Neuron (in vitro differentiated cells): ENCODE results near the gene C1orf105.

Source experiments
- H2AFZ ChIP-seq: one replicate; pipeline ENCODE4 v1.6.1; 2013; ENCODE audit warnings: low read depth, mild to moderate bottlenecking, inconsistent platforms, low read length, moderate library complexity
- H3K27me3 ChIP-seq: one replicate; pipeline ENCODE4 v1.6.1; 2013; ENCODE audit warnings: low read length; ENCODE audit not compliant: insufficient read depth
- H3K36me3 ChIP-seq: one replicate; pipeline ENCODE4 v1.6.1; 2013; ENCODE audit warnings: low read length; ENCODE audit not compliant: insufficient read depth
- H3K4me1 ChIP-seq: one replicate; pipeline ENCODE4 v1.6.1; 2013; ENCODE audit warnings: low read length; ENCODE audit not compliant: insufficient read depth
- H3K4me3 ChIP-seq: 2 replicates; pipeline ENCODE4 v1.5.1; 2013; ENCODE audit warnings: mild to moderate bottlenecking, low read length, moderate library complexity
- H3K9me3 ChIP-seq: one replicate; pipeline ENCODE4 v1.6.1; 2013; ENCODE audit warnings: low read length

Gene C1orf105

GRCh38 chr1:172399756-172400721 lies 20.4 kb upstream of the C1orf105 start:
- Histone ChIP-seq H3K27me3 (no peaks in the 10 kb centered on the region), H3K9me3 (no peaks in the 10 kb centered on the region), H3K4me1 (no peaks in the 10 kb centered on the region), H3K4me3 (no peak overlapping the region), H3K36me3 (no peaks in the 10 kb centered on the region), H2AFZ (no peak overlapping the region)

DNA sequence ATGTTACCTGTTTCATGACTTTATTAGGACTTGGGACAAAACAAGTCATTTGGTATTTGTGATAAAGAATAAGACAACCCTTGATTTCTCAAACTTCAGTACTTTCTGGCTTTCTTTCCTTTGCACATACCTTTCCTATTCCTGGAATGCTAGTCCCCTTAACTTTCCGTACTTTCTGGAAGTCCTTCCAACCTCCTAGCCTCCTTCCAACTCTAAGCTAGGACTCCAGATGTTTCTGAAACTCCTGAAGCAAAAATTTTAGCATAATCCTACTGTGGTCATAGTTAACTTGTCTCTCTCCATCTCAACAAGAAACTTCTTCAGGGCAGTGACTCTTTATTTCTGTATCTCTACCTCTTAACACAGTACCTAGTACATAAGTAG lies 19.8 kb upstream of the C1orf105 start:
- Histone ChIP-seq H3K27me3 (no peaks in the 10 kb centered on the region), H3K36me3 (no peaks in the 10 kb centered on the region), H3K9me3 (no peaks in the 10 kb centered on the region), H3K4me3 (no peak overlapping the region), H2AFZ (no peak overlapping the region), H3K4me1 (no peaks in the 10 kb centered on the region)

- H2AFZ ChIP-seq = no peak overlapping the region
- H3K4me1 ChIP-seq = no peaks in the 10 kb centered on the region
- H3K27me3 ChIP-seq = no peaks in the 10 kb centered on the region
- no peak overlapping the region for H3K4me3 ChIP-seq
- H3K36me3 ChIP-seq = no peaks in the 10 kb centered on the region
- H3K9me3 ChIP-seq = no peaks in the 10 kb centered on the region
Measured at GRCh38 chr1:172401477-172401876, 19.0 kb upstream of the C1orf105 start.

DNA sequence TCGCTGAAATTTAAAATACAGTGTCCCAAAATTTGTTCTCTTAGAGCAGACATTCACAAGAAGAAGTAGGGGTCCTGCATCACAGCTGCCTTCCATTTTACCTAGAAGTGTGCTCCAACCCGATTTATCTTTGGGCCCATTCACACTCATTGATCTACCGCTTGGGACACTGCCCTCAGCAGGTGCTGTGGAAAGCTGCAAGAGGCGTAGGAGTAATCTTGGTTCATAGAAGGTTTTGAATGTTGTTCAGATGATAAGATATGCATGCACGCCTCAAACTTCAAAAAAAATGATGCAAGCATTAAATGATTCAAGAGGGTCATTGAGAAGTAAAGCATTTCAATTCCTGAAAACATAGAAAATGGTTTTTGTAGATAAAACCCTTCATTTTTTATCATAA lies 18.6 kb upstream of the C1orf105 start:
- Histone ChIP-seq H3K4me1 (no peaks in the 10 kb centered on the region), H3K4me3 (no peak overlapping the region), H3K36me3 (no peaks in the 10 kb centered on the region), H3K27me3 (no peaks in the 10 kb centered on the region), H3K9me3 (no peaks in the 10 kb centered on the region), H2AFZ (no peak overlapping the region)

DNA sequence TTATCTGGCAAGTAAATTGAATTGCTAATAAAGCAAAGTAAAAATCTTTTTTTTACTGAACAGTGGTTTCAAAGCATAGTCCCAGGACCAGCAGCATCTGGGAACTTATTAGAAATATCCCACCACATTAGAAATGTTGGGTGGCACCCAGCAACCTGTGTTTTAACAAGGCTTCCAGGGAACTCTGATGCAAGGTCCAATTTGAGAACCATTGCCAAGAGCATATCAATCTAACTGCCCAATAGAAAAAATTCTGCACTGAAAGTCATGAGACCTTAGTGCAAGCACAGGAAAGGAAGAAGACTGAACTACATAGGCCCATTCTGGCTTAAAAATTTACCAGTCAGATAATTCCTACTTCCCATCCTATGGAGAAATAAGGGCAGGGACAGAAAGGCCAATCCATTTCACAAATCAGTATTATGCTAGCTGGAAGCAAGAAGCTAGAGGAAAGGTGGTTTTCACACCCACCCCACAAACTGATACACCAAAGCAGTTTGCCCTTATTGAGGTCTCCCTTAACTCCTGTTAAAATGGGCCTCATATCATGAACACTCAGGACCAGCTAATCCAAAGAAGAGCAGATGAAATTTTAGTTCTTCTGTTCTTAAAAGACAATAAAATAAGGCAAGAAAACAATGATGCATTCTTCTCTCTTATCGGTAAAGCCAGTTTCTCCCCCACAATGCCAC lies 17.5 kb upstream of the C1orf105 start:
- no peaks in the 10 kb centered on the region for H3K36me3 ChIP-seq
- no peak overlapping the region for H2AFZ ChIP-seq
- H3K4me3 ChIP-seq = no peak overlapping the region
- no peaks in the 10 kb centered on the region for H3K4me1 ChIP-seq
- no peaks in the 10 kb centered on the region for H3K27me3 ChIP-seq
- no peaks in the 10 kb centered on the region for H3K9me3 ChIP-seq

DNA sequence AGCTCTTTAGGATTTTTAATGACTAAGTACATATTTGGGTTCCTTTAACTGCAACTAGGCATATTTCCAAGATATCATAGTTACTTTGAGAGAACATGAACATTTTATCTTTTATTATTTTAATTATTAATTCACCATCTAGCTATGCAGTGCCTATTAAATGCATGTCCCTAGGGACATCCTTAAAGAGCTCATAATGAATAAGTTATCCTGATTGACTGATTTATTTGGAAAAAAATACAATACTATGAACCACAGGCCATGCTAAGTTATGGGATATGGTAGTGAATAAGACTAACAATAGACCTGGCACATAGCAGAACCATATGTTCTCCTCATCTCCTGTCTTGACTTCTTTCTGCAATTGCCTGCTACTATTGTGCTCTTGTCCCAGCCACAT lies 16.4 kb upstream of the C1orf105 start:
- Histone ChIP-seq H3K36me3 (no peaks in the 10 kb centered on the region), H3K4me1 (no peaks in the 10 kb centered on the region), H3K27me3 (no peaks in the 10 kb centered on the region), H2AFZ (no peak overlapping the region), H3K9me3 (no peaks in the 10 kb centered on the region), H3K4me3 (no peak overlapping the region)

GRCh38 chr1:172405912-172406311 lies 14.6 kb upstream of the C1orf105 start:
- Histone ChIP-seq H3K4me1 (no peaks in the 10 kb centered on the region), H3K36me3 (no peaks in the 10 kb centered on the region), H3K27me3 (no peaks in the 10 kb centered on the region), H2AFZ (no peak overlapping the region), H3K4me3 (no peak overlapping the region), H3K9me3 (no peaks in the 10 kb centered on the region)

DNA sequence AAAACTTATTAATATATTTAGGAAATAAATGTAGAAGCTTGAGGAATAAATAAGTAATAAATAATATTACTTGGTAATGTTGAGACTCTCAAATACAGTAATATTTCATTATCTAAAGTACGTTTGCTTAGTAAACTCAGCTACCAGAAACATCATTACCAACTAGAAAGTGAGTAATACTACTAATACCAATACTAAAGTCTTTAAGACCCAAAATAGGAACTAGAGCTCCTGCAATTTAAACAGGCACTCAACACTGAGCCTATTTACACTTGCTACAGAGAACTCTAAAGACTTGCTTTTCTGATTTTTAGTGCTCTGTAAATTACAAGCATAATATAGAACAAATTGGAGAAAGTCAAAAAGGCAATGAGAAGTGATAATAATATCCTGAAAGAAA lies 13.5 kb upstream of the C1orf105 start:
- Histone ChIP-seq H3K4me3 (no peak overlapping the region), H3K9me3 (no peaks in the 10 kb centered on the region), H3K27me3 (no peaks in the 10 kb centered on the region), H2AFZ (no peak overlapping the region), H3K36me3 (no peaks in the 10 kb centered on the region), H3K4me1 (no peaks in the 10 kb centered on the region)

GRCh38 chr1:172408958-172409357 lies 11.5 kb upstream of the C1orf105 start:
- no peaks in the 10 kb centered on the region for H3K27me3 ChIP-seq
- H3K9me3 ChIP-seq = no peaks in the 10 kb centered on the region
- no peaks in the 10 kb centered on the region for H3K4me1 ChIP-seq
- H2AFZ ChIP-seq = no peak overlapping the region
- H3K4me3 ChIP-seq = no peak overlapping the region
- no peaks in the 10 kb centered on the region for H3K36me3 ChIP-seq

DNA sequence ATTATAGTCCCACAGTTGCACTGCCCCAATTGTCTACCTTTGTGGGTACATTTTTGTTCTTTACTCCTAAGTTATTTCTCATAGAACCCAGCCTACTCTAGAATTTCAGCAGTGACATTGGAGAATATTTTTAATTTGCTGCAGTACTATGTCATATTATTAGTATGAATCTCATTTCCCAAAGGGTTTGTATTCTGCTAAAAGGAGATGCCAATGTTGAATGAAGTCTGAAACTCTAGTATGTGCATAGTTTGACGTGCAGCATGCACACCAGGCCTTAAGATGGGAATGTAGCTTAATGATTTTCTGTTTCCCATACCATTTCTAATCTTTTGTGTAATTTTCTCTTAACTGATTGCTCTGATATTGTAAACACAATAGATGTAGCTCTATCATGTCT lies 10.5 kb upstream of the C1orf105 start:
- Histone ChIP-seq H3K36me3 (no peaks in the 10 kb centered on the region), H2AFZ (no peak overlapping the region), H3K27me3 (no peaks in the 10 kb centered on the region), H3K4me1 (no peaks in the 10 kb centered on the region), H3K9me3 (no peaks in the 10 kb centered on the region), H3K4me3 (no peak overlapping the region)

DNA sequence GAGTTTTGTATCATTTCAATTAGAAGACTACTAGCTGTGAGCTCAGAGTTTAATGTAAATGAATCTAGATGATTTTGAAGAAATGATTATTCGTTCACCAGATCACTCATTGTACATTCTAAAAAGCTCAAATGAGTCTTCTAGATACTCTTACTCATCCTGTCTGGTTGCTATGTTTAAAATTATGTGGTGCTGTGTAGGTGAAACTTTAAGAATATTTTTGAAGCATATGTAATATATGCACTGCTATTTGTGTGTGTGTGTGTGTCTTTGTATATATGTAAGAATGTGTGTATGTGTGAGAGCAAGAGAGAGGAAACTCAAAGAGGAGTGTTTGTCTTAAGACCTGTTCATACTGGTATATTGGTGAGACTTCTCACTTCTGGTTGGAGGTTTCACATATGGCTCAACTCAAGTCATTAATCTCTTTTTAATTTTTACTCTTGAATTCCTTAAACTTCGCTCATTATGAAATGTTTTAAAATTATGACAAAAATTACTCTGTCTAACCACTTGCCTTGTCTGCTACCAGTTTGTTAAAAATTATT lies 8.6 kb upstream of the C1orf105 start:
- Histone ChIP-seq H3K27me3 (no peaks in the 10 kb centered on the region), H3K4me3 (no peak overlapping the region), H2AFZ (no peak overlapping the region), H3K36me3 (no peaks in the 10 kb centered on the region), H3K4me1 (no peaks in the 10 kb centered on the region), H3K9me3 (no peaks in the 10 kb centered on the region)

DNA sequence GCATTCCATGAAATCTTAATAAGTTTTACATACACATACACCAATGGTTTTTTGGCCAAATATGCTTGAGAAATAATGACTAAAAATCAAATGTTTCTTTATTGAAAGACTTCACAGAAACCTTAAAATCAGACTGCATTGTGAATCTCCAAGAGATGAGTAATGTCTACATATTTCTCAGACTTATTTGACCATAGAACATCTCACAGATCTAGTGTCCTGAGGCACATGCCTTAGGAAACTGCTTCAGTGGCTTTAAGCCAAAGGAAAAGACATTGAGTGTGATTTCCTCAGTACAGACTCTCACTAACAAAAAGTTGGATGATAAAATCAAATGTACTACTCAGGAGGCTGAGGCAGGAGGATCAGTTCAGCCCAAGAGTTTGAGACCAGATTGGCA lies 6.2 kb upstream of the C1orf105 start:
- Histone ChIP-seq H3K9me3 (no peaks in the 10 kb centered on the region), H3K27me3 (no peaks in the 10 kb centered on the region), H3K36me3 (no peaks in the 10 kb centered on the region), H2AFZ (no peak overlapping the region), H3K4me3 (no peak overlapping the region), H3K4me1 (no peaks in the 10 kb centered on the region)

DNA sequence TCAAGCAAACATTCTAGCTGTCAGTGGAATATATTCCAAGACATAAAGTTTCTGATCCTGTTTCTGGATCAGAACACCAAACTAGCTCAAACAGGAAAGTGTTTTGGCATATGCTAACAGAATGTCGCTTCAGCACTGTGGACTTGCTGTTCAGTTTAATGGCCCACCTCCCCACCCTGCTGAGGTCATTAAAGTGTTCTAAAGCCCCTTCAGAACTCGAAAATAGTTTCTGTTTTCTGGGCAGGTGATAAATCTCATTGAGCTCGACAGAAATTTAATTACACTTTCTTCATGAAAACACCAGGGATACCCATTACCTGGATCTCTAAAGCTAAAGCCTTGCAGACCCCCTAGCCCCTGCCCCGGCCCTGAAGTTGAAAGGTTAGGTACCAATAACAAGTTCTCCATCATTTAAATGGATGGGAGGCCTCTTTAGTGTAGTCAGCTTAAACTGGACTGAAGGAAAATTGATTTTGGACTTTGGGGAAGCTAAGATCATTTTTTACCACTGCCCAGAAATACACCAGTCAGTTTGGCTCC lies 3.9 kb upstream of the C1orf105 start:
- no peaks in the 10 kb centered on the region for H3K36me3 ChIP-seq
- no peaks in the 10 kb centered on the region for H3K27me3 ChIP-seq
- H2AFZ ChIP-seq = no peak overlapping the region
- no peaks in the 10 kb centered on the region for H3K4me1 ChIP-seq
- no peaks in the 10 kb centered on the region for H3K9me3 ChIP-seq
- H3K4me3 ChIP-seq = no peak overlapping the region
